ENCODE measurements around the gene TYMP. TPM values are rescaled to one million over a fixed set of nuclear protein-coding genes. Genes with fewer than 3 reads are reported as not detected.

Gene TYMP
- total and polyA plus RNA-seq, 10 of the 15 experiments (the other 5 are each of a cell fraction or from before 2014, with no cell fraction given), result 0.42 to 57.8 (median 24.6) TPM

DNA sequence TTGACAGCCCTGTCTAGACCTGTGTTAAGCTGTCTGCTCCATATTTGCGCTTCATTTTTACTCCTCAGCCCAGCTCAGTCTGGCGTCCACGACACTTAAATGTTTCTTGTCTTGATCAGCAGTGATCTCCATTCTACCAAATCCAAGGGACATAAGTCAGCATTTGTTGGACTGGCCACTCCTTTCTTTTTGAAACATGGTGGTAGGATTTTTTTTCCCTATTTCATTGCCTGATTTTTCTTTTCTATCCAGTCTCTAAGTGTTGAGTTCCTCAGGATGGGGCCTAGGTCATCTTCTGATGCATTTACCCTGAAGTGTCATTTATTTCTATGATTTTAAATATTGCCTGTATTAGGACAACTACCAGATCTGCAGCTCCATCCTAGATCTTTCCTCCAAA is 20.9 kb downstream of the TYMP start:
- peaks cover 50% of the 10 kb centered on the region for H3K79me2 ChIP-seq (ENCODE audit: control insufficient read depth, insufficient read depth, low read length)
- TF ChIP-seq JUNB (IDR thresholded peaks at IDR 0.05) (no peak), POLR2A (IDR thresholded peaks at IDR 0.05; ENCODE audit: low read depth, low read length) (no peak), NR2C1 (IDR thresholded peaks at IDR 0.05) (no peak), HDAC6 (IDR thresholded peaks at IDR 0.05; ENCODE audit: unreplicated experiment) (no peak), ZNF622 (IDR thresholded peaks at IDR 0.05) (no peak), TARDBP (IDR thresholded peaks at IDR 0.05; ENCODE audit: borderline replicate concordance) (no peak), NKRF (conservative IDR thresholded peaks at IDR 0.05) (no peak), RELB (IDR thresholded peaks at IDR 0.05; ENCODE audit: low read depth) (no peak), REST (IDR thresholded peaks at IDR 0.05; ENCODE audit: low read depth, low read length) (no peak), ZBTB40 (IDR thresholded peaks at IDR 0.05; ENCODE audit: borderline replicate concordance) (no peak)
- TF ChIP-seq, protein P1, sequence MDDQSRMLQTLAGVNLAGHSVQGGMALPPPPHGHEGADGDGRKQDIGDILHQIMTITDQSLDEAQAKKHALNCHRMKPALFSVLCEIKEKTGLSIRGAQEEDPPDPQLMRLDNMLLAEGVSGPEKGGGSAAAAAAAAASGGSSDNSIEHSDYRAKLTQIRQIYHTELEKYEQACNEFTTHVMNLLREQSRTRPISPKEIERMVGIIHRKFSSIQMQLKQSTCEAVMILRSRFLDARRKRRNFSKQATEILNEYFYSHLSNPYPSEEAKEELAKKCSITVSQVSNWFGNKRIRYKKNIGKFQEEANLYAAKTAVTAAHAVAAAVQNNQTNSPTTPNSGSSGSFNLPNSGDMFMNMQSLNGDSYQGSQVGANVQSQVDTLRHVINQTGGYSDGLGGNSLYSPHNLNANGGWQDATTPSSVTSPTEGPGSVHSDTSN (IDR thresholded peaks at IDR 0.05; ENCODE audit: insufficient replicate concordance, low read depth, low read length), result no peak

More for the DNA sequence above, 20.9 kb downstream of the TYMP start:
- ChIA-PET POLR2A (interaction anchor here (0.6 to 7.2 kb wide), 8 partner anchors 16 to 258 kb away, joined by 3 to 84 read pairs (median 6); partner anchors contain the start of genes HDAC10, SCO2 and SYCE3), RAD21 (ENCODE audit: unreplicated experiment) (interaction anchor here (1.2 to 3.1 kb wide), 4 partner anchors 15 to 257 kb away, joined by 3 to 64 read pairs (median 9); partner anchors contain the start of genes HDAC10, SCO2 and TYMP), SMC1A (ENCODE audit: uncharacterized antibody, unreplicated experiment) (interaction anchor here (0.8 to 2.8 kb wide), 7 partner anchors 14 to 112 kb away, joined by 3 to 18 read pairs (median 5); partner anchors contain the start of gene SCO2), CTCF (interaction anchor here (0.7 to 3.6 kb wide), 8 partner anchors 11 to 112 kb away, joined by 3 to 38 read pairs (median 10); partner anchors contain the start of genes SCO2 and SYCE3)
- Histone ChIP-seq H3K9ac (ENCODE audit: control insufficient read depth, insufficient read depth, low read length) (peak overlapping the region; percentile 70), H3K4me2 (ENCODE audit: control insufficient read depth, insufficient read depth) (peak overlapping the region; percentile 64), H3K27me3 (replicated peaks in 1 of 2; ENCODE audit: control insufficient read depth in 2 of 2, insufficient read depth in 2 of 2, low read length in 1 of 2) (no peaks in the 10 kb centered on the region), H2AFZ (ENCODE audit: control insufficient read depth, low read depth, low read length) (no peak overlapping the region), H3K9me3 (replicated peaks; ENCODE audit: control insufficient read depth, insufficient read depth, low read length) (no peaks in the 10 kb centered on the region), H3K36me3 (ENCODE audit: control insufficient read depth in 2 of 2, insufficient read depth in 2 of 2, low read length in 1 of 2) (peaks cover 4 to 6% of the 10 kb centered on the region in 2 experiments; a peak in 3 of 4 replicates), H4K20me1 (ENCODE audit: control insufficient read depth, insufficient read depth) (no peaks in the 10 kb centered on the region), H3K27ac (ENCODE audit: control insufficient read depth, insufficient read depth) (peak overlapping the region; percentile 90), H3K4me3 (peak overlapping the region; percentile 85), H3K4me1 (ENCODE audit: control insufficient read depth, insufficient read depth, low read length) (peaks cover 9% of the 10 kb centered on the region)
- in situ Hi-C loops (cut with MboI), result no loop called here
- BruUV-seq (replicated peaks), result TSS peak; percentile 83
- FAIRE-seq (peak; percentile 47), ATAC-seq (peak; percentile 3), DNase-seq (ENCODE audit: low read depth, low spot score) (no peak)
- 0% methylated on average over 3 of the region's 3 CpGs for WGBS (ENCODE audit: insufficient coverage, insufficient replicate concordance, low lambda C conversion rate, missing lambda C conversion rate)
- intact Hi-C loops (cut with micrococcal nuclease; ENCODE audit: unreplicated experiment), result no loop called here
